Dermis microvascular lymphatic vessel endothelial cell (primary cell): Measurements from ENCODE around the gene ZP1. TPM values are rescaled to one million over a fixed set of nuclear protein-coding genes. Genes with fewer than 3 reads are reported as not detected.
"Not testable (repeated sequence)": the region's sequence is repeated elsewhere in the genome, so short reads cannot be mapped to it uniquely, and the experiment has no call there.

Experiments
- DNase-seq, 2 donors: peaks; one replicate each; pipeline versions ENCODE4 v3.0.0 to v3.0.0-alpha.2; 2010; ENCODE audit warnings: low read depth in 2 of 2
- total RNA-seq: library from RNA; depleted of rRNA; stranded (reverse); fragments of >200 nt; gene quantifications from 2 replicates; pipeline ENCODE4 v1.2.1, GENCODE V29; 2014

The ZP1 gene
- total RNA-seq = 0.13 TPM in 1 of 2 replicates, not detected in the other

- DNase-seq = no peak
These were observed at the start of gene ZP1 for GRCh38 chr11:60866911-60867870. TSS of gene ZP1 (plus strand) at chr11:60867542. CDS start at chr11:60867562, 20 bp downstream.

- no peak for DNase-seq
These were observed 49.3 kb upstream of the ZP1 start for GRCh38 chr11:60818057-60818456.

GRCh38 chr11:60821827-60822599, 45.3 kb upstream of the ZP1 start:
- no peak for DNase-seq

- DNase-seq = not testable (repeated sequence)
These were observed 43.5 kb upstream of the ZP1 start for GRCh38 chr11:60823745-60824306.

- no peak for DNase-seq
These were observed 42.2 kb upstream of the ZP1 start for GRCh38 chr11:60825118-60825517.

- DNase-seq = no peak
These were observed 41.6 kb upstream of the ZP1 start for GRCh38 chr11:60825790-60826189.

GRCh38 chr11:60830478-60831142, 36.7 kb upstream of the ZP1 start:
- DNase-seq = no peak

GRCh38 chr11:60831143-60831500, 36.2 kb upstream of the ZP1 start:
- peak; percentile 68 to 83 for DNase-seq

GRCh38 chr11:60831501-60832079, 35.8 kb upstream of the ZP1 start:
- DNase-seq = peak in 1 of 2 donors; percentile 43

- DNase-seq = no peak
These were observed 32.4 kb upstream of the ZP1 start for GRCh38 chr11:60834742-60835533.

- DNase-seq = peak; percentile 30 to 86
These were observed 31.9 kb upstream of the ZP1 start for GRCh38 chr11:60835534-60835846.

- no peak for DNase-seq
These were observed 30.4 kb upstream of the ZP1 start for GRCh38 chr11:60836866-60837515.

GRCh38 chr11:60838132-60838531, 29.2 kb upstream of the ZP1 start:
- DNase-seq = no peak

GRCh38 chr11:60840470-60841430, 26.6 kb upstream of the ZP1 start:
- peak in 1 of 2 donors; percentile 65 for DNase-seq

GRCh38 chr11:60841797-60842667, 25.3 kb upstream of the ZP1 start, which contains the start of gene CCDC86:
TSS of gene CCDC86 (plus strand) at chr11:60842113. CDS start at chr11:60842125, 12 bp downstream.
- peak; percentile 93 to 97 for DNase-seq

- DNase-seq = peak in 1 of 2 donors; percentile 61
These were observed 24.4 kb upstream of the ZP1 start for GRCh38 chr11:60842668-60843600.
